HG03196 (cell line): ENCODE results near the gene KCNQ4.

Experiments used
- ATAC-seq: cut with Tn5 transposase; IDR thresholded peaks from one replicate; pipeline ENCODE4 v1.9.1; 2021; ENCODE audit not compliant: unreplicated experiment

The KCNQ4 gene

DNA sequence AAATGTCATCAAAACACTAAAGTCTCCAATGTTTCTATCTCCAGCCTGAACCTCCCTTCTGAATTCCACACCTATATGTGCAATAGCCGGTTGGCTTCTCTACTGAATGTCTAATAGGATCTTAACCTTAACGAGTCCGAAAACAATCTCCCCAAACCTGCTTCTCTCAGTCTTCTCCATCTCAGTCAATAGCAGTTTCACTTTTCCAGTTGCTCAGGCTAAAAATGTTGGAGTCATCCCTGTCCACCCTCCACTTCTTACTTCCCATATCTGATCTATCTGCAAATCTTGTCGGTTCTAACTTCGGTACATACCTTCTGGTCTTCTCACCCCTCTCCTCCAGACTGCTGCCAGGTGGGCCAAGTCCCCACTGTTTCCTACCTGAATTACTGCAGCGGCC, 104.1 kb downstream of the KCNQ4 start:
- ATAC-seq: no peak
